SH-SY5Y (cell line): Measurements from ENCODE around the gene IPO4.

Experiments used
- GATA2 ChIP-seq: IDR thresholded peaks from 2 replicates; pipeline ENCODE4 v1.6.1; 2011; ENCODE audit warnings: mild to moderate bottlenecking, low read depth, low read length
- GATA3 ChIP-seq: IDR thresholded peaks from 2 replicates; pipeline ENCODE4 v1.6.1; 2011; ENCODE audit warnings: low read depth, mild to moderate bottlenecking, low read length, moderate library complexity

GRCh38 chr14:24172261-24172860 is 16.3 kb downstream of the IPO4 start:
- no peak for TF ChIP-seq GATA2
- no peak for TF ChIP-seq GATA3
